NCI-H2171 (cell line): Measurements from ENCODE around the gene CCDC187.

ENCODE experiments used
- DNase-seq: peaks from one replicate; lab custom pipeline; 2025; lab: John Stamatoyannopoulos, UW

The CCDC187 gene

DNA sequence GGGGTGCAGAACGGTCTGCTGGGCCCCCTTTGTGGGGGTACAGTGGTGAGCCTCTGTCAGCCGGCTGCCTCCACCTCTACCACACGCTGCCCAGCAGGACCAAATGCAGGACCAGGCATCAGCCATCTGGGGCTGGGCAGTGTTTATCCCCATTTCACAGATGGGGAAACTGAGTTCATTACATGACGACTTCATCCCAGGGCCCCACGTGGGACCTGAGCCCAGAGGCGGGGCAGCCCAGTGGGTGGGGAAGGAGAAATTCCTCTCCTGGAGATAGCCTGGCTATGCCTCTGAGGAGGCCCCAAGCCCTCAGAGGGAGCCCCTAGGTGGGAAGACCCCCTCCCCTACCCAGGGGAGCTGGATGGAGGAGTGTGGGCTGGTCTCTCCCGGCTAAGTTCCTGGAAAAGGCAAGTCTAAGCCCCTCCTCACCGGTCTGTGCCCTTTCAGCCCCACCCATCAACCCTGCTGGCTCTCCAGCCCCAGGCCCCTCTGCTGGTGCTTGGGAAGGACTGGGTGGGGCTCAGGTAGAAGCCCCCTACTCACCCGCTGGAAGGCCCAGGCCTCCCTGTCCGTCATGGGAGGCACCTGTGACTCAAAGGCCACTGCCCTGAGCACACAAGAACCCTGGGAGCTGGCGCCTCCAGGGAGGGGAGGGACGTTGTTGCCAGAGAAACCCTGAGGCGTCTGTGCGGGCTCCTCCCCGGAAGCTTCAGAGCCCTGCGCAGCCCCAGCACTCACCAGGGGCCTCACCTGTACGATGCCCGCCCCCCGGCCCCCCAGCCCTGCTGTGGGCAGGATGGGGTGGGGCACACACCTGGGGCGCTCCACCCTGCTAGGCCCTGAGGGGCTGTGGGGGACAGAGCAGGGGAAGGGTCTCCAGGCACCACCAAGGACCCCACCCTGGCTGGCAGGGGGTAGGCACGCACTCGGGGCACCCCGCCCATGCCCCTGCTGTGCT is 7.4 kb upstream of the CCDC187 start:
- peak; percentile 86 for DNase-seq

DNA sequence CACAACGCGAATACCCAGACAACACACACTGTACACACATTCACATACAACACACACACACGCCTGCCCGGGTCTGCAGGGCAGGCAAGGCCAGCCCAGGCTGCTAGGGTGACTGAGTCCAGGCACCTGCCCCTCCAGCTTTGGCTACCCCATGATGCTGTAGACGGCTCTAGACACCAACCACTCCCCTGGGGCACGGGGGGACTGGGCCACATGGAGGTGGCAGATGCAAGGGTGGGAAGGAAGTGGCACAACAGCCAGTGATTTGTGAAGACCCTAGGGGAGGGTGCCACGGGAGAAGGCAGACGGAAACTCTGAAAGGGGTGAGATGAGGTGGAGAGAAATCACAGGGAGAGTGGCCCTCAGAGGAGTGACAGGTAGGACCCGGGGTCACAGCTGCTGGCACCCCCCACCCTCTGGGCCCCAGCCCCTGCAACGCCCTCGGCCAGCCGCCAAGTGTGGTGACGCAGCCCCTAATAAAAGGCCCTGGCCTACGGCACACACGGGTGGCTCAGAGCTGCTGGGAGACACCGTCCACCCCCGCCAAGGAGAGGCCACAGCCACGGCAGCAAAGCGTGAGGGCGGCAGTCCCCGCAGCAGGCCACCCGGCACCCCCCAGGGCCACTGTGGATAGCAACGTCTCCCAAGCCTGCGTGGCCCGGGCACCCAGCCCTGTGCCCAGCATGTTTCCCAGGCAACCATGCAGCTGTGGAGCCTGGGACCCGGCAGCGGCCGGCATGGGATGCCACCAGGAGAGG is 6.6 kb upstream of the CCDC187 start:
- peak; percentile 98 for DNase-seq

DNA sequence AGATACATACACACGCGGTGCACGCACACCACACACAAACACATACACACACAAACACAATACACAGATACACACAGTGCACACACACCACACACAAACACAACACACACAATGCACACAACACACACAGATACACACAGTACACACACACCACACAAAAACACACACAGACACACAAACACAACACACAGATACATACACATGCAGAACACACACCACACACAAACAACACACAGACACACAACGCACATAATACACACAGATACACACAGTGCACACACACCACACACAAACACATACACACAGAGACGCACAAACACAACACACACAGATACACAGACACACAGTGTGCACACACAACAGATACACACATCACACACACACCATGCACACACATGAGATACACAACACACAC is 5.9 kb upstream of the CCDC187 start:
- DNase-seq: no peak

DNA sequence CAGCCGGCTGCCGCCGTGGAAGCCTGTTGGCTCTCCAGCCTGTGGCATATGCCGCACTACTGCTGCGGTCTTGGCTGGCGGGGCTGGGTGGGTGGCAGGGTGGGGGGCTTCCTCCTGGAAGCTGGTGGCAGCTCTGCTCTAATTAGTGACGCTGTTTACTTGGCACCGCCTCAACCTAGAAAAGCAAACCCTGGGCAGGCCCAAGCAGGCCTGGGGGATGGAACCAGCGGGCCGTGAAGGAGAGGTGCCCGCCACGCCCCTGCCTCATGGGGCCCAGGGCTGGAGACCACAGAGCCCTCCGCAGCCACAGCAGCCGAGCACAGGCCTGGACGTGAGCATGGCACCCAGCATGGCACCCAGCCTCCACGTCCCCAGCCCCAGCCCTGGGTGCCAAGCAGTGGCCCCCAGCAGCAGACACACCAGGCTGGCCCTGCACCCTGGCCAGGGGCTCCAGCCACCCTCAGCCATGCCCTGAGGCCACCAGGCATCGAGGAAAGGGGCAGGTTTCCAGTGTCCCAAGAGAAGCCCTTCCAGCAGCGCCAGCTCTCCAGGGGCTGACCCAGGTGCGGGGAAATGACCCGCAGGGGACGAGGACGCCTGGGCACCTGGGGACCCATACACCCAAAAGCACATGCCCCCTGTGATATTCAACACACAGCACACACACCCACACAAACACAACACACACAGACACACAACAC is 5.4 kb upstream of the CCDC187 start:
- DNase-seq: peak; percentile 99

DNA sequence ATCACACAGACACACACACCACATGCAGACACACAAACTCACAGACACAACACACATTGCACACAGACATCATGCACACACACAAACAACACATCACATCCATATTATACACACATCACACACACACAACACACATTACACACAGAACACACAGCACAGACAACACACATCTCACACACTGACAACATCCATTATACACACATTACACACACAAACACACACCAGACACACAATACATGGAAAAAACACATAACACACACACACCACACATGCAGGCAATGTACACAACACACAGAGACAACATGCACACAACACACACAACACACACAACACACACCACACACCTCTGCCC is 4.8 kb upstream of the CCDC187 start:
- no peak for DNase-seq

DNA sequence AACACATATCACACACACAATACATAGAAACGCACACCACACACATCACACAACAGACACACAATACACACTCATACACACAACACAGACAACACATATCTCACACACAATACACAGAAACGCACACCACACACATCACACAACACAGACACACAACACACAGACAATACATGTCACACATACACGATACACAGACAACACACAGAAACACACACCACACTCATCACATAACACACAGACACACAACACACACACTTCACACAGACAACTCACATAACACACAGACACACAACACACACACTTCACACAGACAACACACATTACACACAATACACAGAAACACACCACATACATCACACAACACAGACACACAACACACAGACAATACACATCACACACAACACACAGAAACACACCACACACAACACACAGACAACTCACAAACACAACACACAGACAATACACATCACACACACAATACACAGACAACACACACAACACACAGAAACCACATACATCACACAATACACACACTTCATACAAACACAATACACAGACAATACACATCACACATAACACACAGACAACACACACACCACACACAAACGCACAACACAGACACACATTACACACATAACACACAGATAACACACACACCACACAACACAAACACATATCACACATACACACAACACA is 4.3 kb upstream of the CCDC187 start:
- no peak for DNase-seq

DNA sequence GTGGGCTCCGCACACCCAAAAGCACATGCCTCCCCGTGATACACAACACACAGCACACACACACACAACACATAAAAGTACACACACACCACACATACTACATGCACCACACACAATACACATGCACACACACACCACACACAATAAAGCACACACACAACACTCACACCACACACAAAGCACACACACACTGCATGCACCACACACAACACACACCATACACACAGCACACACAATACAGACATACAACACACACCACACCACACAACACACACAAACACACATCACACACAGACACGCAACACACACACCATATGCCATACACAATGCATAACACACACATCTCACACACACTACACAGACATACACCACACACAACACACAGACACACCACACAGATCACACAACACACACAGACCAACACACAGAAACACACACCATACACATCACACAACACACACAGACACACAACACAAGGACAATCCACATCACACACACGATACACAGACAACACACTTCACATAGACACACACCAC is 3.4 kb upstream of the CCDC187 start:
- DNase-seq: no peak

DNA sequence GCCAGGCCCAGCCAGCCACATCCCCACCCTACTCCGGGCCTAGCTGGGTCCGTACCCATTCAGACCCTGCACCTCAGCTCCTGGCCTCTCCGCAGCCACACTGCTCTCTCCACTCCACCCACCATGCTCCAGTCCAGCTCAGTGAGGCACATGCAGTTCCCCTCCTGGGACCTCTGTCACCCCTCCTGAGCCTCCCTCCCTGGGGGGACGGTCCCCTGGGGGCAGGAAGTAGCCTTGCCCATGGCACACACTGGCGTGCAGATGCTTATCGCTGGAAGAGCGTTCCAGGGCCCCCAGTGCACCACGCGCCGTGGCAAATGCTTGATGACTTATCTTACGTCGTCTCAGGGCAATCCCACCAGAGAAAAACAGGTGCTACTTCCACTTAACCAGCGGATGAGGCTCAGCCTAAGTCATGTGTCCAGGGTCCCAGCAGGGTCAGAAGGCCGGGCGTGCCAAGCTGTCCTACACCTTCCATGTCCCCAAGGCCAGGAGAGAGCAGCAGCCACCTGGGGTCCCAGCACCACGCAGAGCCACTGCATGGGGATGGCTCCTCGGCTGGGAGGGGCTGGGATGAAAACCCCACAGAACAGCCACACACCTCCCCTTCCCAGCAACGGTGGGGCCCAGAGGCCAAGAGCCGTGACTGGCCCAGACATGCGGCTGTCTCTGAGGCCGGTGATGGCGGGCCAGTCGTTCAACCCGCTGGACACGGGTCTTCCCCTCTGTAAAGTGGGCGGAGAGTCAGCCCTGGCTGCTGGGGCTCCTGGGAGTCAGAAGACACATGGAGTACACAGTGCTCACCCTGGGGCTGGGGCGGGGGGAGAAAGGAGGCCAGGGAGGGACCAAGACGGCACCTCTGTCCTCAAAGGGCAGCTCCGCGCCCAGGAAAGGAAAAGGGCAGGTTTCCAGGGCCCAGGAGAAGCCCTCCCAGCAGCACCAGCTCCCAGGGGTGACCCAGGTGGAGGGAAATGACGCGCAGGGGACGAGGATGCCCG is 2.6 kb upstream of the CCDC187 start:
- no peak for DNase-seq

DNA sequence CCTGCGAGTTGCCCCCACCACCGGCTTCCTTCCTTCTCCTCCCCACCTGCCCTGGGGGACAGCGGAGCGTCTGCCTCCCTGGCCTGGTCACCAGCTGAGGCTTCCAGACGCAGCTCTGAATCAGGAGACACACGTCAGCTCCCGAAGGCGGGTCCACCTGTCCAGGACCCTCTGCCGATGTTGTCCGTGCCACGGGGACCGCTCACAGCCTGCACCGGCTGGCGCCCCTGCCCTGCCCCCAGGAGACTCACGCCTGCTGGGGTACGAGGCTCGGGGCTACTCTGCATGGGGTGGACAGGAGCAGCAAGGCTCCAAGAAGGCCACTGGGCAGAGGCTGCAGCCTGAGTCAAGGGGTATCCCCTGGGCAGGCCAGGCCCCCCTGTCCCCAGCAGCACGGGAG is 1.9 kb upstream of the CCDC187 start:
- no peak for DNase-seq

DNA sequence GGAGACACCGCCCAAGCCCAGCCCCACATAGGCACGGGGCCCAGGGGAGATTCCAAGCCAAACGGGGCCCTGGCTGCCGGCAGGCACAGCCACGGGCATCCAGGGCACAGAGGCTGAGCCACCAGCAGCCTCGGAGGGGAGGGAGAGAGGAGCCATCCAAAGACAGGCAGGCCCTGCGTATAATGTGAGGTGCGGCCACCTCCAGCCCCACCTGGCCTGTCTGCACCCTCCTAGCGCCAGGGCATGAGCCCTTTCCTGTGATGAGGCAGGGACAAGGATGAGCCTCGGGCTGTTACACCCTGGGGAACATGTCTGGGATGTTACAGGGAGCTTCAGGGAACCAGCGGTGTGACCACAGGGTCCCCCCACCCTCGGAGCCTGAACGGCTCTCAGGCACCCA is 1.1 kb upstream of the CCDC187 start:
- no peak for DNase-seq

DNA sequence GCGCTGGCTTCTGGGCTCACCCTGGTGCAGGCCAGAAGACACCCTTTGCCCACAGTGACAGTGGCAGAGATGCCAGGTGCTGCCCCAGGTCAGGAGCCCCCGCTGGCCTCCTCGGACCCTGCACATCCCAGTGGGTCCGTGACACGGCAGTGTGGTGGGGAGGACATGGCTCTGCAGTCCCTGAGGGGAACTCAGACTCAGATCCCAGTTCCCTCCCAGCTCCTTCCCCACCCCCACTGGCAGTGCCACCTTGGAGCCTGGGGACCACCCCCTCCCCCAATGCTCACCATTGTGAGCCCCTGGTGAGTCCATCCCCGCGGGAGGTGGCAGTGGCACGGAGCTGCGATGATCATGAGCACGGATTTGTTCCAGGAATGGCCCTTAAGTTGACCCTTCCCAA is 562 bp upstream of the CCDC187 start:
- DNase-seq: no peak

DNA sequence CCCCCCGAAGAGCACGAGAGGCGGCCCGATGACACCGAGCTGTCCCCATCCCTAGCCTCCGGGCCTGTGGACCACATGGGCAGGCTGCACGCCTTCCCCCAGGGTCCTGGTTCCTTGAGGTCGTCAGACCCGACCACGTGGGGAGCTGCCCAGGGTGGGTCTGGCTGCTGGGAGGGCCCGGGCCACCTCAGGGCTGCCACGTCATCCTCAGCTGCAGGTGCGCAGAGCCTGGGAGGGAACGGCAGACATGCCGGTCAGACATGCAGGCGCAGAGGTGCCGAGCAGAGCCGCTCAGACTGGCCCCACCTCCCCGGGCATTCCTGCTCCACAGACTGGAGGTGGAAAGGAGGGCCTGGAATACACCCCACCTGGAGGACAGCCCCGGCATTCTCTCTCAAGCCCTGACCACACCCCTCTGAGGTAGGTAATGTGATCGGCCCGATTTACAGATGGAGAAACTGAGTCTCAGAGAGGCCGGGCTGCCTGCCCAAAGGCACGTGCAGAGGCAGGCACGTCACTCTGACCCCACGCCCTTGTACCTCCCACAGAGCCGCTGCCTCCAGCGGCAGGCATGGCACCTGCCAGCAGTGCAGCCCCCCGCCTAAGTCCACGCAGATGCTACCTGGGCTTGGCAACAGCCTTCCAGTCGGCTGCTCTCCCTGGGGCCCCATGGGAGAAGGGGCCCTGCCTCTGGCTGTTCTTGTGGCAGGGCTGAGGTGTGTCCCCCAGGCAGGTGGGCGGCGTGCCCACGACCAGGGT is 649 bp downstream of the CCDC187 start:
- DNase-seq: peak; percentile 63

DNA sequence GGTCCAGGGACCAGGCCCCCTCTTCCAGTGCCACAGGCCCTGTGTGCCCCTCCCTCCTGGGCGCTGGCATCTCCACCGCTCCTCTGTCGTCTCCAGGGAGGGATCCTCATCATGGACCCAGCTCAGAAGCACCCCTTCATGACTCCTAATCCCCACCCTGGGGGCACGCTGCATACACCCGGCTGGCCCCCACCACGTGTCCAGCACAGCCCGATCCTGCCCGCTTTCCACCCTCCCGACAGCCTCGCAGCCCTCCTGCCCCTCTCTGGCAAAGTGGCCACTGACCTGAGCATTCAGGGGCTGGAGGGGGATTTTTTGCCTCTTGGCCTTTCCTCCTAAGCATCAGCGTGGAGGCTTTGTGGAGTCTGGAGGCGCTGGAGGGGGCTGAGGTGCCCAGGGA is 1.4 kb downstream of the CCDC187 start:
- no peak for DNase-seq

DNA sequence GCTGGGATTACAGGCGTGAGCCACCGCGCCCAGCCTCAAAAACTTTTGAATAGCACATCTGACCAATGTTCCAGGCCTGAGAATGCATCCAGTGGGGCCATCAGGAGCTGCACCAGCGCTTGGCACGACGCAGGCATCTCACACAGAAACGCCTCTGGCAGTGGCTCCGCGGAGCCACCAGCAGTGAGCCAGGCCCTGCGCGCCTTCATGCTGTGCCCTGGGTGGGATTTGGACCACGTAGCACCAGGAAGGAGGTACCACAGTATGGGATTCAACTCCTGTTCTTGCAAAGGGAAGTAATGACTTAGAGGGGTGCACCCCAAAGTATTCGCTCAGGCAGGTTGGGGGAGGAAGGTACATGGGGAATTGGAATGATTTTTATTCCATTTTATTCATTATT is 3.0 kb downstream of the CCDC187 start:
- DNase-seq: no peak

DNA sequence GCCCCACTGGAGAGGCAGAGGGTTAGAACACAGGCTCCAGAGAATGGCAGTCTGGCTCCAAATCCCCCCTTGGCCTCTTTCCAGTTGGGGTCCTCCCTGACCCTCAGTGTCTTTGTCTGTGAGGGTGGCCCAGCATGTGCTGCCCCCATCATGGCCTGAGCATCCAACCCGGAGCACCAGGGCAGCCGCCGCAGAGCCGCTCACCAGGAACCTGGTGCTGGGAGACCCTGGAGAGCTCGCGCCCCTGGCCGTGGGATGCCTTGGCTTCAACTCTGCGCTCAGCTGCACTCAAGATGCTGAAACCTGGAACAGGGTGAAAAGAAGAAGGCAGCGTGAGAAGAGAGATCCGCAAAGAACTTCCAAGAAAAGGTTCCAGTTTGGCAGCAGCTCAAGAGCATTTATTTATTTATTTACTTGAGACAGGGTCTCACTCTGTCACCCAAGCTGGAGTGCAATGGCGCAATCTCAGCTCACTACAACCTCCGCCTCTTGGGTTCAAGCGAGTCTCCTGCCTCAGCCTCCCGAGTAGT is 3.8 kb downstream of the CCDC187 start:
- no peak for DNase-seq

DNA sequence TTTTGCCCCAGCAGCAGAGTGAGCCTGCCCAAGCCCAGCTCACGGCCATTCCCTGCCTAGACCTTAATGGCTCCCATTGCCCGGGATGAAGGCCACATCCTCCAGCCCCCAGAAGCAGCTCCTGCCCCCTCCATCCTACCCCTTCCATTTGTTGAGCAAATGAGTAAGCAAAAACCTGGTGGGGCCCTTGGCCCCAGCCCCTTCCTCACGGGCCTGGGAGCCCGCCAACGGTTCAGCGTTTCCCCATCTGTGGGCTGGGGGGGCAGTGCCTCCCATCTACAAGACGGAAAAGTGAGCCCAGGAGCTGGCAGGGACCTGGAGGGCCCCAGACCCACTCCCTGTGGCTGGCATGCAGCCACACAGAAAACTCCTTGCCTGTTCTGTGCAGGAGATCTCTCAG is 4.4 kb downstream of the CCDC187 start:
- DNase-seq: no peak

DNA sequence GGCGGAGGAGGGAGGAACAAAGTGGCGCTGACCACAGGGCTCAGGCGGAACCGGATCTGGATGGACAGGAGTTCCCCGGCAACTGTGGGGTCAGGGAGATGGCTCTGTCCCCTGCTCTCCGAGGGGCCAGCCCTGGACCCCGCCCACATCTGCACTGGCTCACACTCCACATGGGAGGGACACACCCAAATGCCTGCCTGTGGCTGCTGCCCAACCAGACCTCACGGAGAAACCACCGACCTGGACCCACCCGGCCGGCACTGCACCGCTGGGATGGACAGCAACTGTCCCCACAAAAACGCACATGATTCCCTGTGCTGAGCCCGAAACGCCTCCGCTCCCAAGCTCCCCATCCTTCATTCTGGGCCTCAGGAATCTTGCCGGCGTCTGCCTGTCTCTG is 4.8 kb downstream of the CCDC187 start:
- no peak for DNase-seq

DNA sequence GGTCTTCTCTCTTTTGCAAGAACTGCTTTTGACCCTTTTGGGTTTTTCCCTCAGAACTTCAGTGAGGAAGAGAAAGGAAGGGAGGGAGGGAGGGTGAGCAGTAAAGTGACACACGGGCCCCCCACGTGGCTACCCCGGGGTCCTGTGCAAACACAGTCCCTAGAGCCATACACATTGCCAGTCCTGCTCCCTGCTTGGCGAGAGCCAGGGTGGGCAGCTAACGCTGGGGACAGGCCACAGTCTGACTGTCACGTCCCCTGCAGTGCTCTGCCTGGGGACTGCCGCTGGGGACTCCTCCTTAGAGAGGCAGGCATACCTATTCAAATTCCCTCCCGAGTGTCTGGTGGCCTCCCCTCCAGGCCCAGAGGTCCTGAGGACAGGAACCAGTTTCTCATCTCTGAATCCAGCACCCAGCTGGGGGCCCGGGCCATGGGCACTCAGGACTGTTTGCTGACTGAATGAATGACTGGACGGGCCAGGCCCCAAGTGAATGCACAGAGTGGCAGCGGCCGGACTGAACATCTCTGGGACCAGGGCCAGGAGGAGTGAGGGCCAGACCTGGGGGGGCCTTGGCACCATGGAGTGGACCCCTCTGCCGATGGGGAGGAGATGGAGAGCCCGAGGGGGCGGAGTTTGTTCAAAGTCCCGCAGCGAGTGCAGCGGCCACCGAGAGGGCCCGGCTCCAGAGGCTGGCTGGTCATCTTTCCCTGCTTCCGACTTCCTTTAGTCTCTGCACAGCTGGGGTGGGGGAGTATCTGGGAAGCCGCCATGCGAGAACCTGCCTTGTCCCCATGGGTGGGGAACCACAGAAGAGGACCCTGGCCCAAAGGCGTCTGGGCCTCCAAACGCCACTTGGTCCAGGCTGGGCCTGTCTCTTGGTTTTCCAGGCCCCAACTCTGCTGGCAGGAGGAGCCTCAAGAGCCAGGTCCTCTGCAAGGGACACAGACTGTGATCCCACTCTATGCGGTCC is 5.8 kb downstream of the CCDC187 start:
- no peak for DNase-seq
